Mucosa of descending colon (tissue), 3 donors: Measurements from ENCODE around the gene PHACTR1. TPM values are rescaled to one million over a fixed set of nuclear protein-coding genes. Genes with fewer than 3 reads are reported as not detected.

ENCODE experiments used
- ATAC-seq: fragments of 200-7000 bp; cut with Tn5 transposase; one replicate; pipeline ENCODE4 v1.9.1; 2020; ENCODE audit warnings: mild to moderate bottlenecking, moderate library complexity
- DNase-seq, 3 donors: peaks; one replicate each; pipeline ENCODE4 v3.0.0-alpha.2; 2020
- H3K36me3 ChIP-seq: fragments of 200-600 bp; one replicate; pipeline ENCODE4 v1.8.0; 2021; ENCODE audit warnings: low read depth, mild to moderate bottlenecking
- H3K4me1 ChIP-seq: fragments of 200-600 bp; one replicate; pipeline ENCODE4 v1.8.0; 2021; ENCODE audit warnings: low read depth, mild to moderate bottlenecking
- H3K4me3 ChIP-seq: fragments of 200-600 bp; one replicate; pipeline ENCODE4 v1.8.0; 2021; ENCODE audit warnings: mild to moderate bottlenecking
- H3K9me3 ChIP-seq: fragments of 200-600 bp; one replicate; pipeline ENCODE4 v1.8.0; 2021; ENCODE audit warnings: mild to moderate bottlenecking
- CTCF ChIP-seq: fragments of 200-600 bp; IDR thresholded peaks from one replicate; pipeline ENCODE4 v1.8.0; 2022; ENCODE audit warnings: antibody characterized with exemption, mild to moderate bottlenecking
- intact Hi-C, 2 donors: fragments of 100-400 bp; cut with DNase I in 1 of 2; cut with micrococcal nuclease in 1 of 2; formaldehyde crosslinking; loops; one replicate each; pipeline versions ENCODE4 v1.11.0 to v1.11.1; 2022; cut with DNase I, micrococcal nuclease
- total RNA-seq, 3 donors: library from RNA; stranded (reverse); fragmentation: NEBNext Ultra II Directional in 2 of 3; extraction: Animal tissue kit (Norgen Biotek cat#: 25700) in 2 of 3; gene quantifications; one replicate each; pipeline versions ENCODE4 v1.2.1 to v1.2.4, GENCODE V29; 2021 to 2023
- donor health status: DM: no; HTN: no; CAD: no; lungs with moderate emphysema.
- donor health status: DM: no; HTN: no; CAD: no.
- donor health status: DM: no; HTN: yes; CAD: no.

PHACTR1 gene
- total RNA-seq, 3 donors from 2014 or later = 2.7 to 4.7 (median 3.1) TPM

- ATAC-seq = no peak
- TF ChIP-seq CTCF = no peak
Observed at GRCh38 chr6:13280254-13280653, 563.7 kb downstream of the PHACTR1 start.

GRCh38 chr6:13281686-13282085 lies 565.1 kb downstream of the PHACTR1 start:
- no peak for TF ChIP-seq CTCF
- intact Hi-C loops = no loop called here
- DNase-seq (no peak), ATAC-seq (no peak)
- peaks cover 3% of the 10 kb centered on the region for H3K9me3 ChIP-seq
- H3K36me3 ChIP-seq = no peaks in the 10 kb centered on the region
- no peaks in the 10 kb centered on the region for H3K4me1 ChIP-seq
- no peak overlapping the region for H3K4me3 ChIP-seq

More at GRCh38 chr6:13280254-13280653, 563.7 kb downstream of the PHACTR1 start:
- intact Hi-C loops = no loop called here
- no peaks in the 10 kb centered on the region for H3K36me3 ChIP-seq
- H3K4me3 ChIP-seq = no peak overlapping the region
- DNase-seq = no peak
- H3K4me1 ChIP-seq = no peaks in the 10 kb centered on the region
- H3K9me3 ChIP-seq = no peaks in the 10 kb centered on the region

- intact Hi-C loops = no loop called here
- H3K4me1 ChIP-seq = no peaks in the 10 kb centered on the region
- no peaks in the 10 kb centered on the region for H3K36me3 ChIP-seq
Observed at GRCh38 chr6:13282393-13283069, 566.0 kb downstream of the PHACTR1 start.

GRCh38 chr6:13283331-13283730 lies 566.8 kb downstream of the PHACTR1 start:
- ATAC-seq (no peak), DNase-seq (no peak)
- intact Hi-C loops = no loop called here
- no peak for TF ChIP-seq CTCF
- Histone ChIP-seq H3K9me3 (peaks cover 13% of the 10 kb centered on the region), H3K36me3 (no peaks in the 10 kb centered on the region), H3K4me1 (no peaks in the 10 kb centered on the region), H3K4me3 (no peak overlapping the region)

More at GRCh38 chr6:13282393-13283069, 566.0 kb downstream of the PHACTR1 start:
- TF ChIP-seq CTCF = no peak
- ATAC-seq = no peak
- Histone ChIP-seq H3K9me3 (peaks cover 12% of the 10 kb centered on the region), H3K4me3 (no peak overlapping the region)
- DNase-seq = no peak

- H3K4me3 ChIP-seq = no peak overlapping the region
- H3K36me3 ChIP-seq = no peaks in the 10 kb centered on the region
- ATAC-seq (no peak), DNase-seq (no peak)
- H3K4me1 ChIP-seq = no peaks in the 10 kb centered on the region
- H3K9me3 ChIP-seq = peaks cover 13% of the 10 kb centered on the region
- intact Hi-C loops = no loop called here
- no peak for TF ChIP-seq CTCF
Observed at GRCh38 chr6:13284646-13285045, 568.1 kb downstream of the PHACTR1 start.
